Measurements from ENCODE around the gene CDK18.

Gene CDK18

DNA sequence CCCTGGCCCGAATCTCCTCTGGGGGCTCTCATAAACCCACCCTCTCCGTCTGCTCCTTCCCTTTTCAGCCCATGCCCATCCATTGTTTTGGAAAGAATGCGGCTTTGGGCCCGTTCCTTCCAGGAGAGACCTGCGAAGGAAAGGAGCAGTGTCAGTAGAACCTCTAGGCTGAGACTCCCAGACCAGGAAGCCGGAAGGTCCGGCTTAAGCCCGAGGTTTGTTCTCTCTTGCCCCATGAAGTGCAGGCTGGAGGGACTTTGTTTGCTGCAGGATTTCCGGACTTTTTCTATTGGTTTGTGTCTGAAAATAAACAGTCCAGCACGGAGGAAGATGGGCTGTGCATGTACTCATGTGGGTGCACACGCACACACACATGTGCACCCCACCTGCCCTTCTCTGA is 77.6 kb downstream of the CDK18 start:
- in situ Hi-C loops (cut with MboI; ENCODE audit: low sequenced_read_pairs) = no loop called here
